HFFc6 (cell line): Measurements from ENCODE around the gene SLC16A11. TPM values are rescaled to one million over a fixed set of nuclear protein-coding genes. Genes with fewer than 3 reads are reported as not detected.

Experiments
- DNase-seq: peaks from one replicate; pipeline ENCODE4 v3.0.0-alpha.2; 2018
- H3K27ac Mint-ChIP-seq: 2 replicates; pipeline ENCODE4 v1.8.0; 2020; ENCODE audit warnings: mild to moderate bottlenecking, mixed read lengths
- H3K27me3 Mint-ChIP-seq: 2 replicates; pipeline ENCODE4 v1.8.0; 2021; ENCODE audit warnings: mild to moderate bottlenecking, moderate library complexity, mixed read lengths; ENCODE audit not compliant: insufficient read depth
- H3K36me3 Mint-ChIP-seq: 2 replicates; pipeline ENCODE4 v1.8.0; 2021; ENCODE audit warnings: low read depth, mixed read lengths
- H3K4me1 Mint-ChIP-seq: 2 replicates; pipeline ENCODE4 v1.8.0; 2020; ENCODE audit warnings: low read depth, mixed read lengths
- H3K4me3 Mint-ChIP-seq: 2 replicates; pipeline ENCODE4 v1.8.0; 2020; ENCODE audit warnings: mild to moderate bottlenecking, moderate library complexity, mixed read lengths
- H3K9me3 Mint-ChIP-seq: 2 replicates; pipeline ENCODE4 v1.8.0; 2020; ENCODE audit warnings: mild to moderate bottlenecking, mixed read lengths
- CTCF ChIP-seq: fragments of 200-600 bp; sonication (generic); IDR thresholded peaks from 2 replicates; pipeline ENCODE4 v1.5.0; 2021; ENCODE audit warnings: antibody characterized with exemption, mild to moderate bottlenecking
- total RNA-seq, 6 experiments: library from RNA; stranded (reverse); fragmentation: NEBNext Ultra II Directional; extraction: Animal tissue kit (Norgen Biotek cat#: 25700); gene quantifications; 2 replicates in 1 of 6; 3 replicates in 5 of 6; pipeline ENCODE4 v1.2.3, GENCODE V29; 2021

SLC16A11 gene
- total RNA-seq, 6 experiments from 2014 or later: not detected

GRCh38 chr17:7017827-7018200 is 26.1 kb downstream of the SLC16A11 start:
- Mint-ChIP-seq H3K9me3 (peaks cover 7% of the 10 kb centered on the region; the same call in 1 of the 2 replicates), H3K4me1 (peaks cover 42% of the 10 kb centered on the region), H3K27ac (no peak overlapping the region; the same call in 1 of the 2 replicates), H3K27me3 (peaks cover 2% of the 10 kb centered on the region), H3K36me3 (peaks cover 18% of the 10 kb centered on the region), H3K4me3 (no peak overlapping the region)
- no peak for DNase-seq
- no peak for TF ChIP-seq CTCF

- Mint-ChIP-seq H3K27me3 (no peaks in the 10 kb centered on the region; the same call in none of the 2 replicates), H3K9me3 (peaks cover 7% of the 10 kb centered on the region; the same call in 1 of the 2 replicates), H3K4me3 (no peak overlapping the region), H3K27ac (no peak overlapping the region), H3K4me1 (peaks cover 42% of the 10 kb centered on the region), H3K36me3 (peaks cover 19% of the 10 kb centered on the region)
- no peak for DNase-seq
- TF ChIP-seq CTCF: no peak
Measured at GRCh38 chr17:7016886-7017826, 26.7 kb downstream of the SLC16A11 start.

- Mint-ChIP-seq H3K4me1 (peaks cover 46% of the 10 kb centered on the region), H3K9me3 (peaks cover 7% of the 10 kb centered on the region; the same call in 1 of the 2 replicates), H3K27me3 (no peaks in the 10 kb centered on the region; the same call in none of the 2 replicates), H3K27ac (0 out of 2 replicates have a peak overlapping the region, but pooled peaks have one; percentile 97), H3K4me3 (no peak overlapping the region), H3K36me3 (peaks cover 19% of the 10 kb centered on the region)
- TF ChIP-seq CTCF: no peak
- no peak for DNase-seq
Measured at GRCh38 chr17:7016418-7016817, 27.5 kb downstream of the SLC16A11 start.

- H3K4me1 Mint-ChIP-seq: peaks cover 53% of the 10 kb centered on the region
- no peaks in the 10 kb centered on the region; the same call in 1 of the 2 replicates for H3K27me3 Mint-ChIP-seq
- H3K27ac Mint-ChIP-seq: peak overlapping the region; percentile 97
- peaks cover 7% of the 10 kb centered on the region; the same call in 1 of the 2 replicates for H3K9me3 Mint-ChIP-seq
- peak; percentile 76 for TF ChIP-seq CTCF
- peak; percentile 39 for DNase-seq
- peak overlapping the region; percentile 93 for H3K4me3 Mint-ChIP-seq
- H3K36me3 Mint-ChIP-seq: peaks cover 19% of the 10 kb centered on the region
Measured at GRCh38 chr17:7014995-7015958, 28.6 kb downstream of the SLC16A11 start.
